Omental fat pad (tissue), 4 donors: ENCODE data around the gene GGA3. TPM values are rescaled to one million over a fixed set of nuclear protein-coding genes. Genes with fewer than 3 reads are reported as not detected.
"Not testable (repeated sequence)": the region's sequence is repeated elsewhere in the genome, so short reads cannot be mapped to it uniquely, and the experiment has no call there.

Experiments used
- ATAC-seq: fragments of 150-250 bp; one replicate; pipeline ENCODE4 v1.9.1; 2016; ENCODE audit warnings: mild to moderate bottlenecking, moderate library complexity; ENCODE audit not compliant: low FRiP score
- DNase-seq: peaks from one replicate; pipeline ENCODE4 v3.0.0-alpha.2; 2019; ENCODE audit warnings: low spot score
- total RNA-seq, 4 donors: library from RNA; depleted of rRNA; stranded (reverse); fragments of >200 nt; gene quantifications; one replicate each; pipeline ENCODE4 v1.1.0, GENCODE V29; 2016
- TF ChIP-seq, protein P1 (sequence below), 3 donors: fragments of 450-650 bp; IDR thresholded peaks; one replicate each; pipeline ENCODE4 v1.5.1; 2016 to 2017; ENCODE audit warnings: antibody characterized with exemption in 3 of 3, mild to moderate bottlenecking in 3 of 3, moderate library complexity in 2 of 3

The GGA3 gene
- total RNA-seq, 4 donors from 2014 or later = 22.3 to 36.3 (median 30.5) TPM

DNA sequence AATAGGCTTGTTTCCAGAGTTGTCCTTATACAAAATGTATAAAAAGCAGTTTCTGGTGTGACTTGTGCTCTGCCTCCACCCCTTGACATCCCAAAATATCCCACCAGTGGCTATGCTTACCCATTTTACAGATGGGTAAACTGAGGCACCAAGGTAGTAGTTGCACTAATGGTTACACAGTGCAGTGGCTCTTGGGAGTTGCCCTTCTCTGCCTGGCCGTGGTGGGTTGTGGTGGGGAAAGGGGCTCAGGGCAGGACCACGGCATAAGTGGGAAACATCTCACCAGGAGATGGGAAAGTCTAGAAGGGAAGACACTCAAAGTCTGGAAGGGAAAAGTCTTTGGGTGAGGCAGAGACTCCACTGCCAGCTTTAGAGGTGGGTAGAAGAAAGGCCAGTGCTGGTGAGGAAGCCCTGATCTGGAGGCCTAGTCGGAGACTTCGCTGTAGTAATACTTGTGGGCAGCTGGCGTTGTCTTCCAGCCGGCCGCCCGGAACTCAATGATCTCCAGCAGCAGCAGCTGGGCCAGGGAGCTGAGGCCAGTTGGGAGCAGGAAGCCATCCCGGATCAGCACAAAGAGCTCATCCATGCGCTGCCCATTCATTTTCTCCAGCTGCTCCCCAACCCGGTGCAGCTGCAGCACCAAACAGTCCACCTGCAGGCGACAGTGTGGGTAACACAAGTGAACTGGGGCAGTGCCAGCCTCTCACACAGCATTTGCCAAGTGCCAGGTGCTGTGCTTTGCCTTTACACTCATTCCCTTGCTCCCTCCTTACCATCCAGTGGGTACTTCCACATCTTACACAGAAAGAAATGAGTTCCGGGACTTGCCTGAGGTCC lies 5.1 kb upstream of the GGA3 start:
- DNase-seq (no peak), ATAC-seq (no peak)
- TF ChIP-seq, protein P1, sequence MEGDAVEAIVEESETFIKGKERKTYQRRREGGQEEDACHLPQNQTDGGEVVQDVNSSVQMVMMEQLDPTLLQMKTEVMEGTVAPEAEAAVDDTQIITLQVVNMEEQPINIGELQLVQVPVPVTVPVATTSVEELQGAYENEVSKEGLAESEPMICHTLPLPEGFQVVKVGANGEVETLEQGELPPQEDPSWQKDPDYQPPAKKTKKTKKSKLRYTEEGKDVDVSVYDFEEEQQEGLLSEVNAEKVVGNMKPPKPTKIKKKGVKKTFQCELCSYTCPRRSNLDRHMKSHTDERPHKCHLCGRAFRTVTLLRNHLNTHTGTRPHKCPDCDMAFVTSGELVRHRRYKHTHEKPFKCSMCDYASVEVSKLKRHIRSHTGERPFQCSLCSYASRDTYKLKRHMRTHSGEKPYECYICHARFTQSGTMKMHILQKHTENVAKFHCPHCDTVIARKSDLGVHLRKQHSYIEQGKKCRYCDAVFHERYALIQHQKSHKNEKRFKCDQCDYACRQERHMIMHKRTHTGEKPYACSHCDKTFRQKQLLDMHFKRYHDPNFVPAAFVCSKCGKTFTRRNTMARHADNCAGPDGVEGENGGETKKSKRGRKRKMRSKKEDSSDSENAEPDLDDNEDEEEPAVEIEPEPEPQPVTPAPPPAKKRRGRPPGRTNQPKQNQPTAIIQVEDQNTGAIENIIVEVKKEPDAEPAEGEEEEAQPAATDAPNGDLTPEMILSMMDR (IDR thresholded peaks at IDR 0.05) = no peak

DNA sequence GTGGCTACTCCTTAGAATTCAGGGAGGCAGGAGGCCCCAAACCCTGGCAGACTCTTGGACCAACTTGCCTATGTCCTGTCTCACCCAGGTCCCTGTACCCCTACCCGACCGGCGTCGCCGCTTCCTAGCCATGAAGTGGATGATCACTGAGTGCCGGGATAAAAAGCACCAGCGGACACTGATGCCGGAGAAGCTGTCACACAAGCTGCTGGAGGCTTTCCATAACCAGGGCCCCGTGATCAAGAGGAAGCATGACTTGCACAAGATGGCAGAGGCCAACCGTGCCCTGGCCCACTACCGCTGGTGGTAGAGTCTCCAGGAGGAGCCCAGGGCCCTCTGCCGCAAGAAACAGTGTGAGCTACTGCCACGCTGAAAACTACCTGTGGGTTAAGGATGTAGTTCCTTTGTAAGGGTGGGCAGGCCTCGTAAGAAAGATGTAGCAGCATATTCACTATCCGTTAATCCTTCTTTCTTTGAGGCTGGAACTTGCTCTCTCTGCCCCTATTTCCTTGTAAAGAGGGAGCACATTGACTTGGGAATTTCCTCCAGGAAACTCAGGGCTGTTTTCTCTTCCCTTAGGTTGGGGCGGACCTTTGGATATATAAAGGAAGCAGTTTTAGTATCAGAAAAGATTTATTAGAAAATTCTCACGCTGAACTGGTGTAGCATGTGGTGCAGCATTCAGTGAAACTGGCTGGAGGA lies 4.4 kb upstream of the GGA3 start:
- TF ChIP-seq, protein P1 (IDR thresholded peaks at IDR 0.05) = no peak
- ATAC-seq = no peak
- DNase-seq = no peak

DNA sequence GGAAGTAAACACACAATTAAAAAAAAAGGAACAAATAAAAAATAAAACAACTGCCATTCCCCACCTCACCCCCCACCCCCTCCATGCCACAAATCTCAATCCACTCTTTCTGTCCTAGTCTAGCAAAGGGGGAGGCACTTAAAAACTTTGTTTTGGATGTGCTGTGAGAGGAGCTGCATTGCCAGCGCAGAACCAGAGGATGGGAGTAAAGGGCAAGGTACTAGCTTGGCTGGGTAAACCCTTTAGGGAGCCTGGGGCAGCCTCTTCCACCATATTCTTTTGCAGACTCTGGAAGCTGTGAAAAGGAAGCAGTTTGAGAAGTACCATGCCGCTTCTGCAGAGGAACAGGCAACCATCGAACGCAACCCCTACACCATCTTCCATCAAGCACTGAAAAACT lies 1.6 kb upstream of the GGA3 start:
- ATAC-seq (no peak), DNase-seq (no peak)
- TF ChIP-seq, protein P1 (IDR thresholded peaks at IDR 0.05) = no peak

DNA sequence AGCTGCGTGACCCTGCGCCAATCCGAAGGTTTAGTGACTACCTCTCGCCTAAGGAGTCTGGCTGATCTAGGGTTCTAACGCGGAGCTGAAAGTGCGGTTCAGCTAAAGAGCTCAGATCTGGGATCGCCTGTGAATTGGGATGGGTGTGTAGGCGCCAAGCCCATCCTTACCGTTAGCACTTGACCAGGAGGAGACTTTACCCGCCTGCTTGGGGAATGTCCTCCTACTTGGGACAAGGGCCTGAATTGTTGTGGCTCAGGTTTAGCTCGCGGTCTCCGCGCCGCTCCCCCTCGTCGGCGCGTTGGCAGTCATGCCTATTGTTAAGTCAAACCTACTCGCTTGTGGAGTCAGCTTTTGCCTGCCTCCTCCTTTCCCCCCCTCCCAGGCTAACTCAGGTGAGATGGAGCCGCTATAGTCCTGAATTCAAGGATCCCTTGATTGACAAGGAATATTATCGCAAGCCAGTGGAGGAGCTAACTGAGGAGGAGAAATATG lies 753 bp upstream of the GGA3 start:
- no peak for DNase-seq
- TF ChIP-seq, protein P1 (IDR thresholded peaks at IDR 0.05) = no peak
- peak; percentile 13 for ATAC-seq

DNA sequence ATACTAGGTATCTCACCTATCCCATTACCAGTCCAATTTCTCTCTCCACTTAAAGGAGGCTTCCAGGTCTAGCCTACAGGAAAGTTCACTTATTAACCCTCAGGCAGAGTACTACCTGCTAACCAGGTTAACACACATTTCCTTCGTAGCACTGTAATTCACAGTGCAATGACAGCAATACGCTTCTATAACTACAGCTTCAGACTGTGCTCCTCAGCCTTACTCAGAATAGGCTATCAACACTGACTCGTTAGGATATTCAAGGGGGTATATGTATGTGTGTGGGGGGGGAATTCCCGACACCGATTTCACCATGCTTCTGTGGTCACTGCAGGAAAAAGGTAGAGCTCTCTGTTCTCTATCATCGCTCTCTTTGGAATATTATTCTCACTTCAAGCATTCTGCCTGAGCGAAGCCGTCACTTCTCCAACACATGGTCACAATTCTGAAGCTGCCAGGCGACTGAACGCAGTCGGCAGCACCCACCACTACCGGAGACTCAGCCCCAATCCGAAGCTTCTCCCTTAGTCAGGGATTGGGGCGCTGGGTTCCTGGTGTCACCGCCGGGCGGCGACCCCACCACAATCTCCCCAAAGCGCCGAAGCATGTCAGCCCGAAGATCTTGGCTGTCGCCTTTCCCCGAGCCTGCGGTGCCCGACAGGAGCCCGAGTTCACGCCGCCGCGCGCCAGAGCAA lies 618 bp downstream of the GGA3 start:
- no peak for DNase-seq
- peak; percentile 25 for ATAC-seq
- TF ChIP-seq, protein P1 (IDR thresholded peaks at IDR 0.05) = no peak

DNA sequence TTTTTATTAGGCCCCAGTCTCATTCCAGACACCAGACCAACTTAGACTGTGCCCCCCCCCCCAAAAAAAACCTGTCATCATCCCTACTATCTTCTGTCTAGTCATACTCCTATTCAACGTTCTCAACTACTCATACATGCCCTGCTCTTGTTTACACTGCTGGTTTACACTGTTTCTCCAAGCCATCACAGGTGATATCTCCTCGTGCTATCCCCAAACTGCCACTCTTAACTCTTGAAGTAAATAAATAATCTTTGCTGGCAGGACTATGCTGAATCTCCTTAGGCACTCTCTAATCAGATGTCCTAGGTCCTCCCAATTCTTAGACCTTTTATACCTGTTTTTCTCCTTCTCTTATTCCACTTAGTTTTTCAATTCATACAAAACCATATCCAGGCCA lies 4.2 kb downstream of the GGA3 start:
- ATAC-seq, DNase-seq: not testable (repeated sequence)

DNA sequence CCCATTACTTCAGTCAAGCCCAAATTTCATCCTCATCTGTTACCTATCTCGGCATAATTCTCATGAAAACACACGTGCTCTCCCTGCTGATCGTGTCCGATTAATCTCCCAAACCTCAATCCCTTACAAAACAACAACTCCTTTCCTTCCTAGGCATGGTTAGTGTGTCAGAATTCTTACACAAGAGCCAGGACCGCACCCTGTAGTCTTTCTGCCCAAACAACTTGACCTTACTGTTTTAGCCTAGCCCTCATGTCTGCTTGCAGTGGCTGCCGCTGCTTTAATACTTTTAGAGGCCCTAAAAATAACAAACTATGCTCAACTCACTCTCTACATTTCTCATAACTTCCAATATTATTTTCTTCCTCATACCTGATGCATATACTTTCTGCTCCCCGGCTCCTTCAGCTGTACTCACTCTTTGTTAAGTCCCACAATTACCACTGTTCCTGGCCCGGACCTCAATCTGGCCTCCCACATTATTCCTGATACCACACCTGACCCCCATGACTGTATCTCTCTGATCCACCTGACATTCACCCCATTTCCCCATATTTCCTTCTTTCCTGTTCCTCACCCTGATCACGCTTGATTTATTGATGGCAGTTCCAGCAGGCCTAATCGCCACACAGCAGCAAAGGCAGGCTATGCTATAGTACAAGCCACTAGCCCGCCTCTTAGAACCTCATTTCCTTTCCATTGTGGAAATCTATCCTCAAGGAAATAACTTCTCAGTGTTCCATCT lies 5.3 kb downstream of the GGA3 start:
- not testable (repeated sequence) for ATAC-seq, DNase-seq
